T-helper 17 cell (primary cell): ENCODE results near the gene RNF168. TPM values are rescaled to one million over a fixed set of nuclear protein-coding genes. Genes with fewer than 3 reads are reported as not detected.
A peak's percentile ranks its signal among the peaks of the same experiment; 100 is the strongest.
"Not testable (repeated sequence)": the region's sequence is repeated elsewhere in the genome, so short reads cannot be mapped to it uniquely, and the experiment has no call there.

Experiments used
- ATAC-seq: fragments of 150-1000 bp; cut with Tn5 transposase; 2 replicates; pipeline ENCODE4 v1.10.0; 2021; ENCODE audit warnings: mild to moderate bottlenecking, moderate library complexity
- DNase-seq, 3 donors: peaks; one replicate each; pipeline versions ENCODE4 v3.0.0 to v3.0.0-alpha.2; 2020 to 2021
- H3K9me3 ChIP-seq: one replicate; pipeline ENCODE4 v1.7.0; 2013; ENCODE audit warnings: low read length, mild to moderate bottlenecking; ENCODE audit not compliant: control insufficient read depth, poor library complexity, severe bottlenecking
- H3K27ac Mint-ChIP-seq: one replicate; pipeline ENCODE4 v1.8.0; 2022; ENCODE audit warnings: mild to moderate bottlenecking, moderate library complexity, mixed read lengths
- H3K27me3 Mint-ChIP-seq: one replicate; pipeline ENCODE4 v1.8.0; 2022; ENCODE audit warnings: mixed read lengths
- H3K36me3 Mint-ChIP-seq: one replicate; pipeline ENCODE4 v1.8.0; 2022; ENCODE audit warnings: low read depth, mixed read lengths
- H3K4me1 Mint-ChIP-seq: one replicate; pipeline ENCODE4 v1.8.0; 2022; ENCODE audit warnings: mild to moderate bottlenecking, mixed read lengths
- H3K4me3 Mint-ChIP-seq: one replicate; pipeline ENCODE4 v1.8.0; 2022; ENCODE audit warnings: mild to moderate bottlenecking, moderate library complexity, mixed read lengths
- total RNA-seq, 4 donors: library from RNA in 2 of 4; stranded (reverse) in 2 of 4; gene quantifications; one replicate each; pipeline ENCODE4 v1.2.3 and lab custom pipeline; 2022 to 2026

The RNF168 gene
- total RNA-seq, 2 donors from 2014 or later: 36.9 to 37.9 TPM

- H3K27me3 Mint-ChIP-seq: no peaks in the 10 kb centered on the region
- peak in 2 of 3 donors; percentile 10 to 14 for DNase-seq
- H3K4me3 Mint-ChIP-seq: peak overlapping the region; percentile 96
- peak; percentile 28 for ATAC-seq
- peak overlapping the region; percentile 93 for H3K27ac Mint-ChIP-seq
- no peaks in the 10 kb centered on the region for H3K9me3 ChIP-seq
- peaks cover 14% of the 10 kb centered on the region for H3K4me1 Mint-ChIP-seq
- H3K36me3 Mint-ChIP-seq: peaks cover 4% of the 10 kb centered on the region
Measured at GRCh38 chr3:196431181-196432136, 72.1 kb downstream of the RNF168 start.

GRCh38 chr3:196428041-196428440 lies 75.5 kb downstream of the RNF168 start:
- no peak for ATAC-seq
- no peak overlapping the region for H3K27ac Mint-ChIP-seq
- H3K9me3 ChIP-seq: no peaks in the 10 kb centered on the region
- DNase-seq: no peak
- peaks cover 22% of the 10 kb centered on the region for H3K4me1 Mint-ChIP-seq
- peaks cover 8% of the 10 kb centered on the region for H3K36me3 Mint-ChIP-seq
- no peak overlapping the region for H3K4me3 Mint-ChIP-seq
- H3K27me3 Mint-ChIP-seq: no peaks in the 10 kb centered on the region

- H3K27ac Mint-ChIP-seq, H3K27me3 Mint-ChIP-seq, H3K4me3 Mint-ChIP-seq, H3K36me3 Mint-ChIP-seq, DNase-seq, ATAC-seq, H3K9me3 ChIP-seq: not testable (repeated sequence)
- peaks cover 32% of the 10 kb centered on the region for H3K4me1 Mint-ChIP-seq
Measured at GRCh38 chr3:196424421-196424820, 79.1 kb downstream of the RNF168 start.

GRCh38 chr3:196423044-196423781 lies 80.4 kb downstream of the RNF168 start:
- no peaks in the 10 kb centered on the region for H3K9me3 ChIP-seq
- Mint-ChIP-seq H3K4me3 (no peak overlapping the region), H3K27me3 (no peaks in the 10 kb centered on the region), H3K4me1 (peaks cover 41% of the 10 kb centered on the region), H3K27ac (peak overlapping the region; percentile 53), H3K36me3 (peaks cover 5% of the 10 kb centered on the region)
- DNase-seq (no peak), ATAC-seq (no peak)

- Mint-ChIP-seq H3K27ac (peak overlapping the region; percentile 8), H3K4me1 (peaks cover 47% of the 10 kb centered on the region), H3K4me3 (peak overlapping the region; percentile 7)
- ATAC-seq, H3K27me3 Mint-ChIP-seq, H3K9me3 ChIP-seq, DNase-seq, H3K36me3 Mint-ChIP-seq: not testable (repeated sequence)
Measured at GRCh38 chr3:196421668-196422067, 81.9 kb downstream of the RNF168 start.

- DNase-seq (no peak), ATAC-seq (no peak)
- H3K27ac Mint-ChIP-seq: no peak overlapping the region
- no peaks in the 10 kb centered on the region for H3K27me3 Mint-ChIP-seq
- H3K36me3 Mint-ChIP-seq: peaks cover under 1% of the 10 kb centered on the region
- H3K9me3 ChIP-seq: no peaks in the 10 kb centered on the region
- H3K4me1 Mint-ChIP-seq: peaks cover 45% of the 10 kb centered on the region
- no peak overlapping the region for H3K4me3 Mint-ChIP-seq
Measured at GRCh38 chr3:196419386-196419785, 84.2 kb downstream of the RNF168 start.

Other genes with a start within 250 kb of the RNF168 start
- 10 to 100 TPM; 78.1 to 82.0 TPM for gene PCYT1A, start 216.0 kb downstream of the RNF168 start, total RNA-seq
- gene DYNLT2B, start 185.5 kb downstream of the RNF168 start, total RNA-seq: 1 to 10 TPM; 4.8 to 6.8 TPM
- not detected for gene TM4SF19, start 165.4 kb downstream of the RNF168 start, total RNA-seq
- 10 to 100 TPM; 58.8 to 86.0 TPM for gene UBXN7, start 71.3 kb downstream of the RNF168 start, total RNA-seq
- not detected for gene SMCO1, start 11.6 kb upstream of the RNF168 start, total RNA-seq
- 10 to 100 TPM; 18.1 to 29.6 TPM for gene WDR53, start 64.8 kb upstream of the RNF168 start, total RNA-seq
- gene FBXO45, start 64.9 kb upstream of the RNF168 start, total RNA-seq: 1 to 10 TPM; 4.9 to 8.3 TPM
- 10 to 100 TPM; 15.1 to 15.5 TPM for gene NRROS, start 135.9 kb upstream of the RNF168 start, total RNA-seq
- gene CEP19, start 208.5 kb upstream of the RNF168 start, total RNA-seq: 1 to 10 TPM; 1.4 to 2.1 TPM
- 10 to 100 TPM; 18.0 to 19.7 TPM for gene PIGX, start 208.6 kb upstream of the RNF168 start, total RNA-seq
- 10 to 100 TPM; 70.6 to 80.0 TPM for gene PAK2, start 236.1 kb upstream of the RNF168 start, total RNA-seq